Umbilical cord (tissue), 2 donors: Measurements from ENCODE around the gene LELP1. TPM values are rescaled to one million over a fixed set of nuclear protein-coding genes. Genes with fewer than 3 reads are reported as not detected.
"Not testable (repeated sequence)": the region's sequence is repeated elsewhere in the genome, so short reads cannot be mapped to it uniquely, and the experiment has no call there.

Experiments used
- DNase-seq: peaks from one replicate; pipeline ENCODE4 v3.0.0-alpha.2; 2015; ENCODE audit warnings: low spot score
- total RNA-seq: library from RNA; depleted of rRNA; stranded (reverse); fragments of >200 nt; gene quantifications from one replicate; pipeline ENCODE4 v1.2.3, GENCODE V29; 2014; ENCODE audit warnings: low replicate concordance; ENCODE audit not compliant: insufficient read depth

The LELP1 gene
- total RNA-seq, 1 donor from 2014 or later = not detected

GRCh38 chr1:153228491-153228890 lies 25.3 kb downstream of the LELP1 start:
- no peak for DNase-seq

DNA sequence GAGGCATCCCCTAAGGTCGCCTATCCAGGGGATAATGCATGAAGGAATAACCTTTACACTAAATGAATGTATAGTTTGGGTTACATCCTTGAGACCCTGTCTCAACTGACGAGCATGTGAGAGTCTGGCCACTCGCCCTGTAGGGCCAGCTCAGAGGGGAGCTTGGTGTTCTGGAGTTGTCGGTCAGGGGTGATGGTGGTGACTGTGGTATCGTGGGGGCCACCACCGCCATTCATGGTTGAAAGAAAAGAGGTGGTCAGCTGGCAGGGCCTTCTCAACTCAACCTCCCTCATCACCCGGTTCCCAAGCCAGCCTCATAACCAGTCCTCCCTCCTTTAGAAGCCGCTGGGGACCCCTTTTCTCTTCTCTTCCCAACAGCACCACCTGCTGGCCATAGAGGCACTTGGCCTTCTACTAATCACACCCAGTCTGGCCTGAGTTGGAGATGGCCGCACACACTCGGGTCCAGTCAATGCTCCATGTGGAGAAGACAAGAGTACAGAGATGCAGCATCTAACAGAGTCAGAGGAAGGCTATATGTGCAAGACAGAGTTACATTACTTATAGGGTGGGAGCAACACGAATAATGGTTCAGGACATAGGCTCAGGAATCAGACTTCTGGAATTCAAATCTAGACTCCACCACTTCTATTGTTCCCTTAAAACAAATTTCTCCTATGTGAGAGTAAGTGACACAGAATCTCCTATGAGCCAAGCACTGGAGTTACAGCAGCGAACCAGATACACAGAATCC lies 26.0 kb downstream of the LELP1 start:
- DNase-seq = not testable (repeated sequence)

GRCh38 chr1:153231363-153231762 lies 28.1 kb downstream of the LELP1 start:
- DNase-seq = no peak

- peak; percentile 7 for DNase-seq
Measured at GRCh38 chr1:153231785-153232184, 28.6 kb downstream of the LELP1 start.

DNA sequence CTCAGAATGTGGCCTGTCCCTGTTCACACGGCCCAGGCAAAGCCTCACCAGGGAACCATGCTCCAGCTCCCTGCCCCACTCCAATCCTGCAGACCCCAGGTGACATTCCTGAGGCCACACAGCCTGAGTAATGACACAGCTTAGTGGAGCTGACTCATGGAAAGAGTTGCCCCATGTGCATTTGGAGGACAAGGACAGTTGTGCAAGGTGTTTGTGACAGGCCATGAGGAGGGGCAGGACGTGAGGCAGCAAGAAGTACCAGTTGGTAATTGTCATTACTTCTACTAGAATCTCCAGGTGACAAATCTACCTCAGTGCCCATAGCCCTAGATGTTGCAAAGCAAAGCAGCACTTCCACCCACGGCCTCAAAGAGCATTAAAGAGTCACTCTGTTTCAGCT lies 29.3 kb downstream of the LELP1 start:
- no peak for DNase-seq

DNA sequence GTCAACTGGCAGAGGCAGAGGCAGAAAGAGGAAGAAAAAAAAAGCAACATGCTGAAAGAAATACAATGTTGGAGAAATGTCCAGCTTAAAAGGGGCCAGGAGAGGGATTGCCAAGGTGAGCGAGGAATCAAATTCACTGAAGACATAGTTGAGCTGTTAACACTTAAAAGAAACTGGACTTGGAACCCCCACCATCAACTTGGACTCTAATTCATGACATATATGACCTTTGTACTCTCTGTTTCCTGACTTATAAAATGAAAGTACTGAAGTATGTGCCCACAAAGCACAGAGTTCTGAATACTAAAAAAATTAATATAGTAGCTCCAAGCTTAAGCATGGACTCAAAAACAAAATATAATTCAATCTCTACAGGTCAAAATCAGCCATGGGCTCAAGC lies 30.2 kb downstream of the LELP1 start:
- no peak for DNase-seq

DNA sequence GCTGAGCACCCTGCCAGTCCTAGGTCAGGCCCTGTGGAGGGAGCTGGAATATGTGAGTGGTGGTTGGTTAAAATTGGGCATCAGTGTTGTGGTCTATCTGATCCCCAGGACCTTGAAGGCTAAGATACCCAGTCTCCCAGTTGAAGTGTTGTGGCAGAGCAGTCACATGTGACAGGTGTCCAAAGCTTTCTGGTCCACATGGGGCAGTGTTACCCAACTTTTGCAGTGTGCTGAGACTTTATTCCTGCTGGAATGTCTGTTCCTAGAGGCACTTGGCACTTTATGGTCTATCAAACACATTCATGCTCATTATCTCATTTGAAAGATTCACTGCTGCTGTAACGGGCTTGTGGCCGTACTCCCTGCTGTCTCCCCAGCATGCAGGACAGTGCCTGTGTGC lies 35.3 kb downstream of the LELP1 start:
- no peak for DNase-seq

DNA sequence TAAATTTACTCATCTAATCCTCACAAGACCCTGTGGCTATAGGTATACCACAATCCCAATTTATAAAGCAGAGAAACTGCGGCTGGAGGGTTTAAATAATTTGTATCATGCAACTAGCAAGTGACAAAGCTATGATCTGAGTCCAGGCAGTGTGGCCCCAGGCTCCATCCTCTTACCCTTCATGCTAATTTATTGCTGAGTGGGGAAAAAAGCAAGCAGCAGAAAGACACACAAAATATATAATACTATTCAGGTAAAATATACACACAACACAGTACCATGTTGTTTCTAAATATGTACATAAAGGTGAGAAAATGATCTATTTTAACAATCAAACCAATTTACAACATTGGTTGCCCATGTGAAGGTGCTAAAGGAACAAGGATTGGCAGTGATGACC lies 38.9 kb downstream of the LELP1 start:
- no peak for DNase-seq

DNA sequence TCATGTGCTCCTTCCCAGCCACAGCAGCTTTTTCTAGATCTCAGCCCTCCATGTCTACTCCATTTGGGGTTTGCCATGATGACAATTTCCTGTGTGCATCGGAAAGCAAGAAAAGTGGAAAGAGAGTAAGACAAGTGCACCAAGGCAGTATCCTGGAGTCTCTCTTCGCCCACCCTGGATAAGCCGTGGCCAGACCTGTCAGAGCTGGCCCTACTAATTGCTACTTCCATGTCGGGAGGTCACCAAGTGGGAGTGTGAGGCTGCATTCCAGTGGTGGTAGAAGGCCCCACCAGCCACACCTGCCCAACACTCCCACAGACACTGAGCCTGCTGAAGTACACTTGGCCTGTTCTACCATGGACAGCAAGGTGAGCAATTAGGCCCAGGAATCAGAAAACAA lies 42.2 kb downstream of the LELP1 start:
- no peak for DNase-seq

GRCh38 chr1:153246018-153246417 lies 42.8 kb downstream of the LELP1 start:
- DNase-seq = no peak

GRCh38 chr1:153246825-153247224 lies 43.6 kb downstream of the LELP1 start:
- no peak for DNase-seq

DNA sequence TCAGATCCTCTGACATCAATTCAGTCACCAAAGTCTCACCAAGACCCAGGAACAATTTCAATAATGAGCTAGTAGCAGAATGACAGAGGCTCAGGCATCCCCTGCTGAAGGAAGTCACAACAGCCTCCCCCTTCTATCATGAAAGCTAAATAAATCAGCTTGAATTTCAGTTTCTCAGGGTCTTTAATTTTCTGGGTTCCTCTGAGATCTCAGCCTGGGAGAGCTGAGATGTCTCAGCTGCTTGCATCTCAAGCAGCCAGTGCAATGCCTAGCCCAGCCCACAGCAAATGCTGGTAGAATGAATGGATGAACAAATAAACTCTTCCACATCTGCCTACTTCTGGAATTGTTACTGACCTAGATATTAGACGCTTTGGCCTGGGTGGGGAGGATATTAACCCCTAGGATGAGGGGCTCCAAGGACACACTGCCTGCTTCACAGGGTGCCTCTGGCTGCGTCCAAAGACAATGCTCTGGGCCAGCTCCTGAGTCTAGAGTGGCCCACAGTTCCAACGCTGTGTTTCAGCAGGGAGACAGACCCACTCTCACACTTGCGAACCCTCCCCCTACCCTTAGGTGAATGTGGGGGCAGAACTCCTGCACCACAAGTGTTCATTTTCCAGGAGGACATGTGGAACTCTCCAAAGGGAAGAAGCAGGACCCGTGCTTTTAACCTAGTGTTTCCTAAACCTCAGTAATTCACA lies 45.1 kb downstream of the LELP1 start:
- no peak for DNase-seq

DNA sequence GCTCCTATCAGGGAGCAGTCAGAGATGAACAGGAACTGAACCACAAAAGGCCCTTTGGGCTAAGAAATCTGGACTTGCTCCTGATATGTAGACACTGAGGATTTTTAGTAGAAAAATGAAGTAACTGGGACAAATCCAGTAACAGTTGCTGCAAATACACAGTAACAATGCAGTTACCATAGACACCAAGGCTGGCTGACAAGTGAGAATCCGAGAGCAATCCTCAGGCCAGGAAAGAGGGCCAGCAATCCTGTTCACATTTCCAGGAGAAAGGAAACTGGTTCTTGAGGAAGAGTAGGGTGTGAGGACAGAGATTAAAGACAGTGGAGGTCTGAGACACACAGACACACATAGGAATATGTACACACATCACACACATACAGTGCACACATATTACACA lies 46.9 kb downstream of the LELP1 start:
- no peak for DNase-seq

- no peak for DNase-seq
Measured at GRCh38 chr1:153251087-153251486, 47.9 kb downstream of the LELP1 start.

- no peak for DNase-seq
Measured at GRCh38 chr1:153251562-153251961, 48.3 kb downstream of the LELP1 start.

- DNase-seq = no peak
Measured at GRCh38 chr1:153251988-153252387, 48.8 kb downstream of the LELP1 start.

DNA sequence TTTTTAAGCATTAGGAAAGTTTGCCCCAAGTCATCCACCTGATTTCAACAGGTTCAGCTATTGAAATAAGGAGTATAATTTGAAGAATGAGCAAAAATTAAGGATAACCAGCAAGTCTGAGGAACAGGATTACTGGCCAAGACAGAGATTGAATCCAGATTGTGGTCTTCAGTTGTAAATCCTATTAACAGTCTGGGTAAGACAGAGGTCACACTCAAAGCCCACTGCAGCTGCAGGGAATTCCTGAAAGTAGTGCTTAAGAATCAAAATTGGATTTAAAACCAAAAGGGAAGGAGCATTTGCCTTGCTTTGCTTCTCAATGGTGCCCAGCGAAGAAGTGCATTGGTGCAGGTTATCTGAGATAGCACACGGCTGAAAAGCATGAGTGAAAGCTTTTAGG lies 49.8 kb downstream of the LELP1 start:
- DNase-seq = no peak

GRCh38 chr1:153253693-153254092 lies 50.5 kb downstream of the LELP1 start:
- no peak for DNase-seq

Other genes starting within 250 kb of the LELP1 start
- gene SPRR4, start 232.8 kb upstream of the LELP1 start, total RNA-seq = not detected
- gene SPRR1A, start 219.3 kb upstream of the LELP1 start, total RNA-seq = not detected
- gene SPRR3, start 201.7 kb upstream of the LELP1 start, total RNA-seq = 8.7 TPM
- gene SPRR1B, start 172.2 kb upstream of the LELP1 start, total RNA-seq = not detected
- 1.2 TPM for gene SPRR2D, start 162.3 kb upstream of the LELP1 start, total RNA-seq
- gene SPRR2A, start 145.9 kb upstream of the LELP1 start, total RNA-seq = not detected
- not detected for gene SPRR2B, start 131.8 kb upstream of the LELP1 start, total RNA-seq
- gene SPRR2E, start 108.9 kb upstream of the LELP1 start, total RNA-seq = not detected
- not detected for gene SPRR2F, start 89.9 kb upstream of the LELP1 start, total RNA-seq
- gene SPRR2G, start 52.5 kb upstream of the LELP1 start, total RNA-seq = 11.3 TPM
- gene PRR9, start 14.2 kb downstream of the LELP1 start, total RNA-seq = 8.2 TPM
- gene LORICRIN, start 56.3 kb downstream of the LELP1 start, total RNA-seq = not detected
- gene PGLYRP3, start 109.5 kb downstream of the LELP1 start, total RNA-seq = not detected
- gene PGLYRP4, start 145.4 kb downstream of the LELP1 start, total RNA-seq = 0.48 TPM
- 224 TPM for gene S100A9, start 154.4 kb downstream of the LELP1 start, total RNA-seq
- not detected for gene S100A12, start 172.2 kb downstream of the LELP1 start, total RNA-seq
- gene S100A8, start 187.6 kb downstream of the LELP1 start, total RNA-seq = 16.6 TPM
- gene S100A7A, start 213.1 kb downstream of the LELP1 start, total RNA-seq = 2.9 TPM